ENCODE measurements around the gene WDFY4. TPM values are rescaled to one million over a fixed set of nuclear protein-coding genes. Genes with fewer than 3 reads are reported as not detected.
A peak's percentile ranks its signal among the peaks of the same experiment; 100 is the strongest.

Gene WDFY4
- total RNA-seq, 1 donor from 2014 or later, result not detected

DNA sequence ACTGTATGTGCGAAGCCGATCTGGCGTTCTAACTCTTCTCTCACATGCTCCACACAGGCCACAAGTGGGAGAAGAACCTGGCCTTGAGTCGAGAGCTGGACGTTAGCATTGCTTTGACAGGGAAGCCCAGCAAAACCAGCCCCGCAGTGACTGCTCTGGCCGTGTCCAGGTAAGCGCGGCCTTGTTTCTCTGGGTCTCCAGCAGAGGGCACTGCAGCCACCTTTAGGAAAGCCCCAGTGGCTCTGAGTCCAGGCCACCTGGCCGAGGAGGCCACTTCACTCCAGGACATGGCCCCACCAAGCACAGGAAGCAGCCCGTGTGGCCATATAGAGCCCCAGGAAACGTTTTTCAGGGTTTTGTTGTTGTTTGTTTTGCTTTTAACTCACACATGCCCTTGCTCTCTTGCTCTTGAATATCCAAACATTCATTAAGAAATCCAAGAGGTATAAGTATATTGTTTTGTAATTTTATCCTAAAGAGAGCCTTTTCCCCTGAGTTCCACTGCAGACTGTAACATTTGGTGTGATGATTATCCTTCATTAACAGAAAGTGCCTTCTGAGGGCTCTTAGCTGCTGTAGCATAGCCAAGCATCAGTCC is 296.7 kb downstream of the WDFY4 start:
- Mint-ChIP-seq H3K4me1 (ENCODE audit: unreplicated experiment) (no peaks in the 10 kb centered on the region), H3K36me3 (ENCODE audit: unreplicated experiment) (no peaks in the 10 kb centered on the region), H3K27ac (ENCODE audit: unreplicated experiment) (no peak overlapping the region), H3K4me3 (ENCODE audit: unreplicated experiment) (no peak overlapping the region), H3K27me3 (ENCODE audit: unreplicated experiment) (no peaks in the 10 kb centered on the region), H3K9me3 (ENCODE audit: unreplicated experiment) (no peaks in the 10 kb centered on the region)
- peak; percentile 69 for TF ChIP-seq CTCF (IDR thresholded peaks at IDR 0.05)
- no peak for DNase-seq (ENCODE audit: extremely low spot score, unreplicated experiment)

GRCh38 chr10:48982584-48982983 is 297.9 kb downstream of the WDFY4 start:
- Mint-ChIP-seq H3K9me3 (ENCODE audit: unreplicated experiment) (no peaks in the 10 kb centered on the region), H3K27me3 (ENCODE audit: unreplicated experiment) (no peaks in the 10 kb centered on the region), H3K36me3 (ENCODE audit: unreplicated experiment) (no peaks in the 10 kb centered on the region), H3K4me1 (ENCODE audit: unreplicated experiment) (no peaks in the 10 kb centered on the region), H3K27ac (ENCODE audit: unreplicated experiment) (no peak overlapping the region), H3K4me3 (ENCODE audit: unreplicated experiment) (no peak overlapping the region)
- DNase-seq (ENCODE audit: extremely low spot score, unreplicated experiment), result no peak
- TF ChIP-seq CTCF (IDR thresholded peaks at IDR 0.05), result no peak

DNA sequence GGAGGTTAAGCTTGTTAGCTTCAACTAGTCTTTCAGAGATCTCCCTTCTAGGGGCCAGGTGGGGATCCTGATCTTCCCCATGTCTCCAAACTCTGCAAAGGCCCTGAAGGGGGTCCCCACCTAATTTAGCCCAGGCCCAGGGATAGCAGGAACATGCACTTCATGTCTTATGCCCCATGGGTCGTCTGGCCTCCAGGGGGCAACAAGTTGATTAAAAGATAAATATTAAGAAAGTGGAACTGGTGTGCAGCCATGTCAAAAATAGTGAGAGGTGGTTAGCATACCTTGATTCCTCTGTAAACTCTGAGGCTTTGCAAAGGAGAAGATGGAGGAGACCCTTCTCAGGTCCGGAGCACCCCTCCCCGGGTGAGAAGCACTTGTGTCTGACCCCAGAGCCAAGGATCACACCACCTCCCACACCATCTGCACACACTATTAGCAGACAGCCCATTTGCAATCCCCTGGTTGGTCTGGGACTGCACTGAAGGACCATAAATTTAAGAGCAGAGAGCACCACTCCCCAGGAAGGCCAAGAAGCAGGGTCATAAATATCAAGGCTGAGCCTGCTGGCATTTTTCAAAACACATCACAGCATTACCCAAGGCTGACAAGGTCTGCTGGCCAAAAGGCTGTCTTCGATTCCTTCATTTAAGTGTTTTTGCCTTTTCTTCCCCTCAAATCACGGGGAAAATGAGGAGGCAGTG is 299.1 kb downstream of the WDFY4 start:
- TF ChIP-seq CTCF (IDR thresholded peaks at IDR 0.05), result no peak
- Mint-ChIP-seq H3K27me3 (ENCODE audit: unreplicated experiment) (no peaks in the 10 kb centered on the region), H3K4me1 (ENCODE audit: unreplicated experiment) (no peaks in the 10 kb centered on the region), H3K4me3 (ENCODE audit: unreplicated experiment) (no peak overlapping the region), H3K36me3 (ENCODE audit: unreplicated experiment) (no peaks in the 10 kb centered on the region), H3K9me3 (ENCODE audit: unreplicated experiment) (no peaks in the 10 kb centered on the region), H3K27ac (ENCODE audit: unreplicated experiment) (no peak overlapping the region)
- no peak for DNase-seq (ENCODE audit: extremely low spot score, unreplicated experiment)

GRCh38 chr10:48985621-48986158 is 301.0 kb downstream of the WDFY4 start:
- Mint-ChIP-seq H3K27me3 (ENCODE audit: unreplicated experiment) (no peaks in the 10 kb centered on the region), H3K27ac (ENCODE audit: unreplicated experiment) (no peak overlapping the region), H3K4me1 (ENCODE audit: unreplicated experiment) (no peaks in the 10 kb centered on the region), H3K9me3 (ENCODE audit: unreplicated experiment) (no peaks in the 10 kb centered on the region), H3K4me3 (ENCODE audit: unreplicated experiment) (no peak overlapping the region), H3K36me3 (ENCODE audit: unreplicated experiment) (no peaks in the 10 kb centered on the region)
- DNase-seq (ENCODE audit: extremely low spot score, unreplicated experiment), result no peak
- no peak for TF ChIP-seq CTCF (IDR thresholded peaks at IDR 0.05)

- no peak overlapping the region for H3K4me3 Mint-ChIP-seq (ENCODE audit: unreplicated experiment)
- no peak for DNase-seq (ENCODE audit: extremely low spot score, unreplicated experiment)
- H3K4me1 Mint-ChIP-seq (ENCODE audit: unreplicated experiment), result no peaks in the 10 kb centered on the region
- no peaks in the 10 kb centered on the region for H3K36me3 Mint-ChIP-seq (ENCODE audit: unreplicated experiment)
- H3K9me3 Mint-ChIP-seq (ENCODE audit: unreplicated experiment), result no peaks in the 10 kb centered on the region
- no peaks in the 10 kb centered on the region for H3K27me3 Mint-ChIP-seq (ENCODE audit: unreplicated experiment)
- TF ChIP-seq CTCF (IDR thresholded peaks at IDR 0.05), result no peak
- no peak overlapping the region for H3K27ac Mint-ChIP-seq (ENCODE audit: unreplicated experiment)
Observed at GRCh38 chr10:48990226-48990625, 305.6 kb downstream of the WDFY4 start.
